Astrocyte of the hippocampus (primary cell): Measurements from ENCODE around the gene GALR1.
"Not testable (repeated sequence)": the region's sequence is repeated elsewhere in the genome, so short reads cannot be mapped to it uniquely, and the experiment has no call there.

ENCODE experiments used
- DNase-seq: peaks from one replicate; pipeline ENCODE4 v3.0.0; 2011; ENCODE audit warnings: low read depth, low spot score

GALR1 gene

GRCh38 chr18:77250926-77251729 lies 1.5 kb downstream of the GALR1 start:
- peak; percentile 16 for DNase-seq

GRCh38 chr18:77251730-77252050 lies 2.0 kb downstream of the GALR1 start:
- no peak for DNase-seq

DNA sequence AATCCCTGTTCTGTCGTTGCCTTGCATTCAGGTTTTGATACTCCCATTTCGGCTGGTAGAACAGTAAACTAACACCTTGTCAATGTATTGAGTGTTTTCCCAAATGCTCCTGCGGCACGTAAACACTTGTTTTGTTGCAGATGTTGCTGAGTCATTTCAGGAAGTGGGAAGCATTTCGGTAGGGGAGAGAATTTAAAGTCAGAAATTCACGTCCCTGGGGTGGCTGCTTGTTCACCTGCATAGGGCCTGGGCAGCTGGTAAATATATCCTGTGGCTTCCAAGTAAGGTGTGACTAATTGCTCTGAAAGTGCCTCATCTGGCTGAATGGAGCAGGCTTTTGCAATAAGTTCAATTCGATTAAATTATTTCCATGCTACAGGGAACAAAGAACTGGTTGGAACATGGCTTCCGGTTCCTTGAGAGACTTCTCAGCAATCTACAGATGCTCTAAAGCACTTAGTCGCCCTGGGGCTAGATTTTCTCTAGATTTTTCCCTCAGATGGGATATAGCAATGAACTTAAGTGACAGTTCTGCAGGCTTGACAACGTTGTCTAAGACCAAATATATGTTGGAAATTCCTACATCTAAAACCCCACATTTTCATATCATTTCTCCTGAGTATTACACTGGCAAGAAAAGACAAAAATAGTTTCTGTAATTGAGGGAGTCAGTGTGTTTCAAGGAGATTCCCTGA lies 5.2 kb downstream of the GALR1 start:
- no peak for DNase-seq

DNA sequence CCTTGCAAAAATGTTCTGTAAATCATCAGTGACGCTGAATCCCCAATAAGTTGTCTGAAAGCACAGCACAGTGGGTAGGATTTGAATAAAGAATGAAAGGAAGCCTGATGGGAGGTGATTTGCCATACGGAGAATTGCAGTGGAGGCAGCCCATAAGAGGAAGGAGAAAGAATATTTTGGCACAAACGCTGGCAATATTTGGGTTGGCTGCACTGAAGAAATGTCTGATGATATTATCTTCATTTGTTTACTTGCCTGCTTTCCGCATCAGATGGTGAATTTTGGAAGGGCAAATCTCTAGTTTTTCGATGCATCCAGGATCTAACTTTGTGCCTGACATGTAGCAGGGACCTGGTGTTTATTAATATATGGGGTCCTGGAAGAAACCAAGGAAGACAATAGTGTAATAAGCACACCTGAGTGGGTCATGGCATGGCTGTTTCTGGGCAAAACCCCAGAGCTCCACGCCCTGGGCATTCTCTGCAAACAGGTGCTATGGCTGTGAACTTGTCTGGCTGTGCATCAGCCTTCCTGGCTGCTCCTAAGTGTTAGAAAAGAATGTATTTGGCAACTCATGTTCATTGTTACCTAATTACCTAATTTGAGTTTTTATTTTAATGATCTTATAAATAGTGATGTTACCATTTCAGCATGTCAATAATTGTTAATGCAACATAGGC lies 5.9 kb downstream of the GALR1 start:
- DNase-seq = no peak

DNA sequence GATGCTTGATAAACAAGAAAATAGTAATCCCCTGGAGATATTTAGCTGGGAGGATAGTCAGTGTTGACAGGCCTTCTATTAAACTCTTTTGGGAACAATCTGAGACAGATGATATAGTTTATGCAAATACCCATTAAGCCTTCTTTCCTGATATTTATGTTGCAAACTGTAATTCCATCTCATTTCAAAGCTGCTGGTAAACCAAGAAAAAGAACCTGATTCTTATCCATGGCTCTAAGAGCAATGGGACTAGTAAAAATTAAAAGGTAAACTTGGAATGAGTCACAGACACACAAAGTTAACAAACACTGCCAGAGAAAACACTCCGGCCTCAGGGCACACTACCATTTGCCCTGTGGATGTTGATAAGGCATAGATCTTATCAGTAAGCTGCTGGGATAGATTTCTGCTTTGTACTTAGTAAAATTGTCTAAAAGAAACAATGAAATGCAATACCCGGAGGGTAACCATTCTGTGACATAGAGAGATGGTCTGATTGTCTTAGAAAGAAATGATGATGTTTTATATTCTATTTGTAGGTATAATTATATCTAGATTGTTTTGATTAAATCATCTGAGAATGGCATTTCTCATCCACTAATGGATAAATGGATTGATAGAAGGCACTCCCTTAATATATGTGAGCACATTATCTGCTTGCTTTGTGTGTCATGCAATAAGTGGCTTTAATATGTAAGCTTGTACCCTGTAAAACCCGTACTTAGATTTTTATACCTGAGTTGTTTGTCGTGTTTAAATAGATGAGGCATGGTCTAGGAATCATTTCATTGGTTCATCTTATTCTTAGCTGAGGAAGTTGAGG lies 13.2 kb downstream of the GALR1 start:
- no peak for DNase-seq

- DNase-seq = no peak
These were observed 13.8 kb downstream of the GALR1 start for GRCh38 chr18:77263466-77263763.

- DNase-seq = no peak
These were observed 18.3 kb downstream of the GALR1 start for GRCh38 chr18:77267969-77268368.

- DNase-seq = no peak
These were observed 18.8 kb downstream of the GALR1 start for GRCh38 chr18:77268456-77268855.

GRCh38 chr18:77271576-77272481 lies 22.2 kb downstream of the GALR1 start:
- peak; percentile 51 for DNase-seq

GRCh38 chr18:77290841-77291240 lies 41.2 kb downstream of the GALR1 start:
- not testable (repeated sequence) for DNase-seq

DNA sequence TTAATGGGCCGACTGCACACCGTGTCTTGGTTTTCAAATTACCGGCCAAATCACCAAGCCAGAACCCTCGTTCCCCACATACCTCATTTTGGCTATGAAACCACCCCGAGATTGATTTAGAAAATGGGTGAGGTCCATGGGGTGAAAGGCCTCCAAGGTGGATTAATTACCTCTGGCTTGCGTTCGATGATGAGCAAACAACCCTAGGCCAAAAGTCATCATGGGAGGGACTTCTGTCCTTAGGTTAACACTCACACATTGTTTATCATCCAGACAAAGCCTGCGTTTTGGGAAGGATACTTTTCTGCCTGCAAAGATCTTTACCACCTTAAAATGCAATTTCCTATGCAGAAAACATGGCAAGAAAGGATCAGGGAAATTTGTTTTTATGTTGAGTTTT lies 48.5 kb downstream of the GALR1 start:
- no peak for DNase-seq

GRCh38 chr18:77299706-77300105 lies 50.1 kb downstream of the GALR1 start:
- DNase-seq = no peak

- DNase-seq = no peak
These were observed 50.9 kb downstream of the GALR1 start for GRCh38 chr18:77300579-77300978.

DNA sequence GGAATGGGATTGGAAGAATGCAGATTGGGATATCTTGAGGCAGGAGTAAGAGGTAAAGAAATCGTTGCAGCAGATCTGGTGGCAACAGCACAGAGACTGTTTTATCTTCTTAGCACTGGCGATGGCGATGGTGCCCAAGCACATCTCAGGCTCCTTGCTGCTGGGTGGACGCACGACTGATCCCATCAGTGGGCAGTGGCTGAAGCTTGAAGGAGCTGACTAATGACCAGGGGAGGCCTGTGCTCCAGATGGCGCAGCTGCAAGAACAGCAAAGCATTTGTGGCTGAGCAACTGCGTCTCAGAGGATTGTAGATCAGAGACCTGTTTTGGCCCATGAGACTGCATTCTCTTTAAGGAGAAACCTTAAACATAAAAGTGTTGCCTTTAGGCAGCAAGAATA lies 54.6 kb downstream of the GALR1 start:
- no peak for DNase-seq

DNA sequence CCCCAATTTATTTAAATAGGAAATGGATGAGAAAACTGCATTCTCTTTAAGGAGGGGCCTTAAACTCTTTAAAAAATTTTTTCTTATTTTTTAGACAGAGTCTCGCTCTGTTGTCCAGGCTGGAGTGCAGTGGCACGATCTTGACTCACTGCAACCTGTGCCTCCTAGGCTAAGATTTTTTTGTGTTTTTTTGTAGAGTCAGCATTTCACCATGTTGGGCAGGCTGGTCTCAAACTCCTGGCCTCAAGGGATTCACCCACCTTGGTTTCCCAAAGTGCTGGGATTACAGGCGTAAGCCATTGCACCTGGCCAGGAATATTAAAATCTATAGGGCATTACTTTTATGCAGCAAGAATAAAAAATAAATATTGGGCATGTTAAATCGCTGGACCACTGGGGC lies 56.0 kb downstream of the GALR1 start:
- DNase-seq = no peak

GRCh38 chr18:77308216-77308615 lies 58.6 kb downstream of the GALR1 start:
- DNase-seq = no peak

- no peak for DNase-seq
These were observed 64.9 kb downstream of the GALR1 start for GRCh38 chr18:77314511-77314910.

DNA sequence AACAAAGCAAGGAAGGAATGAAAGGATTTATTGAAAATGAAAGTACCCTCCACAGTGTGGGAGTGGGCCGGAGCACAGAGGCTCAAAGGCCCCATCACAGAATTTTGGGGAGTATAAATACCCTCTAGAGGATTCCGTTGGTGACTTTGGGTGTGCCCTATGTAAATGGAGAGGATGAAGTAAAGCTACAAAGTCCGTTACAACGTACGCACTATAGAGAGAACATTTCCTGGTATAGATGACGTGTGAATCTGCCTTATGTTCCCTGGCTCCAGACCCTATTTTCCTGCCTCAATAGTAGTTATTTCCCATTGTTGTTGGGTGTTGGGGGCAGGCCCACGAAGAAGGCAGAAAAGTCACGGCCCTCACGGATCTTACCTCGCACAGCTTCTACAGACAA lies 65.3 kb downstream of the GALR1 start:
- DNase-seq = no peak

- DNase-seq = no peak
These were observed 66.4 kb downstream of the GALR1 start for GRCh38 chr18:77316008-77316407.

DNA sequence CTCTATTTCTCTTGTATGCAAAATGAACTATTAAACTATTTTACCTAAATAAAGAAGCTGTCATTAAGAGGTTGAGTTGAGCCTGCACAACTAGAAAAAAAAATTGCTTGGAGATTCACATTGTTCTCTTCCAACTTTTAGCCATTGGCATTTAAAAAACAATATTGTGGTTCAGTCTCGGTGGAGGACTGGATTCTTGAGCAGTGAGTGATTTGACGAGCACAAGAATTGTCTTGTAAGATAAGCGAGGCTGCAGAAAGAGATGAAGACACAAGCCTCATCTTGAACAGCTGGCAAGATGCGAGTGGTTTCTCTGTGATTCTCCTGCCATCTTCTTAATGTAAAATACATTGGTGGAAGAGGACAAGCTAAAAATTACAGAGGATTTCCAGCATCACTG lies 67.0 kb downstream of the GALR1 start:
- DNase-seq = peak; percentile 33

DNA sequence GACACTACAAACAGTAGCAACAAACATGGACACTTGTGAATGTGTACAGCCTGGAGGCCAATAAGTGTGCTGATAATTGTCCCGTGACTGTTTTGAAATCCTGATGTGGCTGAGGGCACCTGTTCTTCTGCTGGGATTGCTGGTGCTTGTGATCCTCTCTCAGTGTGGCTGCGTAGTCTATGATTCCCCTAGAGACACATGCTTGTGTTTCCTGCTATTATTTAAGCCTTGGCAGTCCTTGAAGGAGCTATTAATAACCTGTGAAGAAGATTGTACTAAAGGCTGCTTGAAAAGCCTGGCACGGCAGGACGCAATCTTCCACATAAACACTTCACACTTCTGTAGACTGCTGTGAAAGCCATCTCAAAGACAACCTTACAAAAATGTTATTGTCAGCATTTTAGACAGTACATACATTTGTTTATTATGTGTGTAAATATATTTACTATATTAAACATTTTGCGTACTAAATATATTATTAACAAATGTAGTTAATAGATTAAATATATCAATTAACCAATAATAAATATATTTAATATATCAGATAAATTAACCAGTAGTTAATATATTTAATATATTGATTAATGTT lies 71.4 kb downstream of the GALR1 start:
- no peak for DNase-seq
